ENCODE results near the gene EXOC3L1.

DNA sequence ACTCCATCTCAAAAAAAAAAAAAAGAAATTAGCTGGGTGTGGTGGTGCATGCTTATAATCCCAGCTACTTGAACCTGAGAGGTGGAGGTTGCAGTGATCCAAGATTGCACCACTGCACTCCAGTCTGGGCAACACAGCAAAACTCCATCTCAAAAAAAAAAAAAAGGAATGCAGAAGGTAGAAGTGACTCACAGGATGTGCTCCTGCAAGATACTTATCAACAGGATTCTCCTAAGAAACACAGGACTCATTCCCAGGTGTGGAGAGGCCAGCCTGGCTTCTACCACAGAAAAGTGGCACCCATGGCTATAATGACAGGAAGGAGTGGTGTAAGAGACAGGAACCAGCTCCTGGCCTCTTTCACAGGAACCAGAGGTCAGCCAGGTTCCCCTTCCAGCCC, 22.8 kb upstream of the EXOC3L1 start:
- TF ChIP-seq POLR2A (IDR thresholded peaks at IDR 0.05; ENCODE audit: low read length) (no peak), GATA1 (IDR thresholded peaks at IDR 0.05; ENCODE audit: low read depth, low read length) (no peak)
